Colon (tissue), 2 donors: Measurements from ENCODE around the gene DCHS1.

Experiments
- FAIRE-seq: peaks from 2 replicates; lab custom pipeline; 2012; peaks lifted over from hg19 to GRCh38; lab: Jason Lieb, UNC
- donor health status: control.
- donor health status: control.

The DCHS1 gene

GRCh38 chr11:6646071-6646470 is 9.5 kb downstream of the DCHS1 start:
- FAIRE-seq, result no peak

- no peak for FAIRE-seq
These were observed 12.7 kb downstream of the DCHS1 start for GRCh38 chr11:6642957-6643356.

- FAIRE-seq, result no peak
These were observed 14.5 kb downstream of the DCHS1 start for GRCh38 chr11:6640985-6641701.

GRCh38 chr11:6640036-6640984 is 15.3 kb downstream of the DCHS1 start:
- no peak for FAIRE-seq

- no peak for FAIRE-seq
These were observed 17.2 kb downstream of the DCHS1 start for GRCh38 chr11:6638429-6638828.

GRCh38 chr11:6637871-6638270 is 17.7 kb downstream of the DCHS1 start:
- no peak for FAIRE-seq

GRCh38 chr11:6636480-6636879 is 19.1 kb downstream of the DCHS1 start:
- no peak for FAIRE-seq

GRCh38 chr11:6635082-6635932 is 20.3 kb downstream of the DCHS1 start:
- FAIRE-seq, result no peak

GRCh38 chr11:6634534-6634933 is 21.1 kb downstream of the DCHS1 start:
- no peak for FAIRE-seq

GRCh38 chr11:6633422-6634408 is 21.9 kb downstream of the DCHS1 start:
- no peak for FAIRE-seq

GRCh38 chr11:6632116-6633073 is 23.2 kb downstream of the DCHS1 start:
- FAIRE-seq, result no peak

- FAIRE-seq, result no peak
These were observed 24.2 kb downstream of the DCHS1 start for GRCh38 chr11:6631361-6631890.

GRCh38 chr11:6630632-6631291 is 24.8 kb downstream of the DCHS1 start:
- no peak for FAIRE-seq

- FAIRE-seq, result no peak
These were observed 25.5 kb downstream of the DCHS1 start for GRCh38 chr11:6629892-6630631.

GRCh38 chr11:6629573-6629891 is 26.1 kb downstream of the DCHS1 start:
- FAIRE-seq, result no peak

- FAIRE-seq, result no peak
These were observed 27.1 kb downstream of the DCHS1 start for GRCh38 chr11:6628526-6628925.

GRCh38 chr11:6627762-6628241 is 27.8 kb downstream of the DCHS1 start:
- FAIRE-seq, result no peak
